K562 (cell line): ENCODE results near the gene LEO1.

Experiments used
- ATF2 ChIP-seq: sonication (generic); formaldehyde crosslinking; IDR thresholded peaks from 2 replicates; pipeline ENCODE4 v1.8.1; 2022; ENCODE audit warnings: missing genetic modification reagents
- CTCF ChIP-seq, 3 experiments: IDR thresholded peaks in 2 of 3; conservative IDR thresholded peaks in 1 of 3; 2 replicates each; pipeline ENCODE4 v1.5.1; 2011 to 2012; ENCODE audit warnings: low read length in 3 of 3, mild to moderate bottlenecking in 3 of 3, control low read depth in 2 of 3, improper control_type of control experiment in 1 of 3, inconsistent platforms in 1 of 3, low read depth in 1 of 3, mixed read lengths in 1 of 3, moderate library complexity in 1 of 3; ENCODE audit not compliant: insufficient read depth in 2 of 3
- ESRRA ChIP-seq: fragments of 450-650 bp; IDR thresholded peaks from 2 replicates; pipeline ENCODE4 v1.6.1; 2014; ENCODE audit warnings: low read depth, mild to moderate bottlenecking, moderate library complexity, borderline replicate concordance
- JUN ChIP-seq, 2 experiments: sonication (generic) in 1 of 2; formaldehyde crosslinking in 1 of 2; IDR thresholded peaks; 2 replicates each; pipeline versions ENCODE4 v1.6.1 to v1.8.0; 2012 to 2022; ENCODE audit warnings: borderline replicate concordance in 2 of 2, mild to moderate bottlenecking in 2 of 2, improper control_type of control experiment in 1 of 2, low read depth in 1 of 2, low read length in 1 of 2, missing genetic modification reagents in 1 of 2
- KDM1A ChIP-seq, 2 experiments: fragments of 450-650 bp; IDR thresholded peaks; 2 replicates each; pipeline ENCODE4 v1.6.1; 2016; ENCODE audit warnings: mild to moderate bottlenecking in 2 of 2
- MAX ChIP-seq: sonication (generic); formaldehyde crosslinking; IDR thresholded peaks from 2 replicates; pipeline ENCODE4 v1.9.0; 2022; ENCODE audit warnings: mild to moderate bottlenecking, missing genetic modification reagents
- NKRF ChIP-seq: fragments of 450-650 bp; IDR thresholded peaks from 2 replicates; pipeline ENCODE4 v1.6.1; 2016; ENCODE audit warnings: borderline replicate concordance
- POLR2AphosphoS5 ChIP-seq: IDR thresholded peaks from 2 replicates; pipeline ENCODE4 v1.6.1; 2011; ENCODE audit warnings: mild to moderate bottlenecking, low read depth, low read length, moderate library complexity; ENCODE audit not compliant: control insufficient read depth, insufficient read depth
- SAP30 ChIP-seq: fragments of 200-600 bp; sonication (generic); IDR thresholded peaks from 2 replicates; pipeline ENCODE4 v1.6.1; 2012; ENCODE audit warnings: borderline replicate concordance, low read depth, mild to moderate bottlenecking, moderate library complexity, low read length, control low read depth, inconsistent platforms; ENCODE audit not compliant: insufficient read depth, poor library complexity, severe bottlenecking
- TRIM24 ChIP-seq, 2 experiments: fragments of 450-650 bp; IDR thresholded peaks; 2 replicates each; pipeline ENCODE4 v1.6.1; 2016
- YY1 ChIP-seq, 3 experiments: IDR thresholded peaks; 2 replicates each; pipeline ENCODE4 v1.6.1; 2011; ENCODE audit warnings: low read length in 2 of 3, mild to moderate bottlenecking in 2 of 3, moderate library complexity in 2 of 3, borderline replicate concordance in 1 of 3, control low read depth in 1 of 3, low read depth in 1 of 3; ENCODE audit not compliant: insufficient read depth in 3 of 3, insufficient replicate concordance in 2 of 3, control insufficient read depth in 1 of 3, insufficient read length in 1 of 3; ENCODE audit errors: extremely low read depth in 1 of 3
- ZNF12 ChIP-seq: sonication (generic); formaldehyde crosslinking; IDR thresholded peaks from 2 replicates; pipeline ENCODE4 v1.4.0; 2020; ENCODE audit warnings: mild to moderate bottlenecking, missing genetic modification reagents
- ZNF217 ChIP-seq: sonication (generic); formaldehyde crosslinking; IDR thresholded peaks from 2 replicates; pipeline ENCODE4 v1.8.0; 2022; ENCODE audit warnings: mild to moderate bottlenecking, missing genetic modification reagents
- ZNF41 ChIP-seq: fragments of 250-450 bp; sonication (Bioruptor Pico); conservative IDR thresholded peaks from 2 replicates; pipeline ENCODE4 v1.4.0; 2020; ENCODE audit warnings: mild to moderate bottlenecking

- TF ChIP-seq TRIM24 (IDR thresholded peaks at IDR 0.05) (no peak), POLR2AphosphoS5 (no peak), NKRF (no peak), ZNF12 (no peak), SAP30 (no peak), CTCF (IDR thresholded peaks at IDR 0.05 in 2 of 3, conservative IDR thresholded peaks at IDR 0.05 in 1 of 3; ENCODE audit: insufficient read depth in 2 of 3, low read depth in 1 of 3, low read length in 3 of 3) (no peak), ATF2 (CRISPR knock-in tag) (no peak), MAX (no peak), ESRRA (no peak), ZNF217 (CRISPR knock-in tag) (no peak), JUN (IDR thresholded peaks at IDR 0.05; ENCODE audit: borderline replicate concordance, low read depth, low read length) (no peak), JUN (CRISPR knock-in tag; IDR thresholded peaks at IDR 0.05; ENCODE audit: borderline replicate concordance) (no peak), KDM1A (IDR thresholded peaks at IDR 0.05) (no peak), YY1 (IDR thresholded peaks at IDR 0.05; ENCODE audit: borderline replicate concordance in 1 of 3, control insufficient read depth in 1 of 3, extremely low read depth in 1 of 3, insufficient read depth in 3 of 3, insufficient read length in 1 of 3, insufficient replicate concordance in 2 of 3, low read depth in 1 of 3, low read length in 2 of 3) (no peak), ZNF41 (no peak)
Observed at GRCh38 chr15:51909584-51909983, 62.0 kb downstream of the LEO1 start.
